Uterus (tissue), 4 donors: ENCODE data around the gene CLIC3. TPM values are rescaled to one million over a fixed set of nuclear protein-coding genes. Genes with fewer than 3 reads are reported as not detected.

ENCODE experiments used
- DNase-seq, 2 donors: peaks; one replicate each; pipeline ENCODE4 v3.0.0-alpha.2; 2019 to 2020
- H3K27ac ChIP-seq, 2 donors: fragments of 200-600 bp; sonication (generic); 1 replicate in 1 of 2; 2 replicates in 1 of 2; pipeline ENCODE4 v1.5.1; 2016 to 2018
- H3K27me3 ChIP-seq, 2 donors: fragments of 200-600 bp; sonication (generic); one replicate each; pipeline ENCODE4 v1.5.1; 2018 to 2019; ENCODE audit warnings: control low read depth in 1 of 2
- H3K36me3 ChIP-seq, 2 donors: fragments of 200-600 bp; sonication (generic); one replicate each; pipeline ENCODE4 v1.5.1; 2019; ENCODE audit warnings: control low read depth in 1 of 2
- H3K4me1 ChIP-seq, 2 donors: fragments of 200-600 bp; sonication (generic); one replicate each; pipeline ENCODE4 v1.5.1; 2018 to 2019; ENCODE audit warnings: control low read depth in 1 of 2
- H3K4me3 ChIP-seq, 2 donors: fragments of 200-600 bp; sonication (generic); 1 replicate in 1 of 2; 2 replicates in 1 of 2; pipeline ENCODE4 v1.5.1; 2018 to 2019; ENCODE audit warnings: mild to moderate bottlenecking in 1 of 2
- H3K9me3 ChIP-seq, 2 donors: fragments of 200-600 bp; sonication (generic); one replicate each; pipeline ENCODE4 v1.5.1; 2019; ENCODE audit warnings: control low read depth in 1 of 2
- CTCF ChIP-seq, 4 experiments: fragments of 200-600 bp in 2 of 4; fragments of 450-650 bp in 2 of 4; sonication (generic) in 2 of 4; IDR thresholded peaks; one replicate each; pipeline ENCODE4 v1.5.1; 2016 to 2019; ENCODE audit warnings: antibody characterized with exemption in 4 of 4, mild to moderate bottlenecking in 2 of 4, moderate library complexity in 1 of 4
- POLR2A ChIP-seq, 2 donors: fragments of 450-650 bp; IDR thresholded peaks; one replicate each; pipeline ENCODE4 v1.6.1; 2016; ENCODE audit warnings: antibody characterized with exemption in 2 of 2, mild to moderate bottlenecking in 1 of 2, moderate library complexity in 1 of 2
- intact Hi-C: fragments of 100-400 bp; cut with DNase I; formaldehyde crosslinking; loops from one replicate; pipeline ENCODE4 v1.15.1; 2023; ENCODE audit warnings: low total_unique reads
- total RNA-seq, 4 donors: library from RNA; depleted of rRNA in 3 of 4; stranded (reverse); fragments of >200 nt in 3 of 4; gene quantifications; one replicate each; pipeline versions ENCODE4 v1.1.0 to v1.2.4, GENCODE V29; 2014 to 2023
- donor health status: DM: yes; HTN: yes; CAD: no.

Gene CLIC3
- total RNA-seq, 4 donors from 2014 or later = 1.5 TPM; not detected in 2

GRCh38 chr9:136970361-136970760 lies 26.0 kb downstream of the CLIC3 start:
- H3K36me3 ChIP-seq = no peaks in the 10 kb centered on the region
- no peaks in the 10 kb centered on the region for H3K9me3 ChIP-seq
- H3K27me3 ChIP-seq = no peaks in the 10 kb centered on the region
- H3K4me1 ChIP-seq = no peaks in the 10 kb centered on the region
- no peak overlapping the region for H3K27ac ChIP-seq
- H3K4me3 ChIP-seq = no peak overlapping the region
- no peak for DNase-seq
- no peak for TF ChIP-seq POLR2A (IDR thresholded peaks at IDR 0.05)
- no peak for TF ChIP-seq CTCF (IDR thresholded peaks at IDR 0.05)
- intact Hi-C loops = no loop called here

GRCh38 chr9:136969774-136970173 lies 26.6 kb downstream of the CLIC3 start:
- Histone ChIP-seq H3K36me3 (no peaks in the 10 kb centered on the region), H3K27ac (no peak overlapping the region), H3K27me3 (no peaks in the 10 kb centered on the region), H3K9me3 (no peaks in the 10 kb centered on the region), H3K4me3 (no peak overlapping the region), H3K4me1 (no peaks in the 10 kb centered on the region)
- DNase-seq = no peak
- intact Hi-C loops = no loop called here
- TF ChIP-seq POLR2A (IDR thresholded peaks at IDR 0.05) (no peak), CTCF (IDR thresholded peaks at IDR 0.05) (no peak)

- H3K27ac ChIP-seq = no peak overlapping the region
- DNase-seq = no peak
- no peak overlapping the region for H3K4me3 ChIP-seq
- no peaks in the 10 kb centered on the region for H3K36me3 ChIP-seq
- no peaks in the 10 kb centered on the region for H3K4me1 ChIP-seq
- intact Hi-C loops = no loop called here
- TF ChIP-seq CTCF (IDR thresholded peaks at IDR 0.05) (no peak), POLR2A (IDR thresholded peaks at IDR 0.05) (no peak)
- H3K27me3 ChIP-seq = no peaks in the 10 kb centered on the region
- H3K9me3 ChIP-seq = no peaks in the 10 kb centered on the region
These were observed 27.2 kb downstream of the CLIC3 start for GRCh38 chr9:136969150-136969549.

- intact Hi-C loops = no loop called here
- no peak for TF ChIP-seq POLR2A (IDR thresholded peaks at IDR 0.05)
- TF ChIP-seq CTCF (IDR thresholded peaks at IDR 0.05) = no peak
- Histone ChIP-seq H3K4me3 (no peak overlapping the region), H3K36me3 (no peaks in the 10 kb centered on the region), H3K4me1 (no peaks in the 10 kb centered on the region), H3K27ac (no peak overlapping the region), H3K9me3 (no peaks in the 10 kb centered on the region), H3K27me3 (no peaks in the 10 kb centered on the region)
- DNase-seq = no peak
These were observed 27.8 kb downstream of the CLIC3 start for GRCh38 chr9:136968333-136969127.

- intact Hi-C loops = no loop called here
- no peak overlapping the region for H3K4me3 ChIP-seq
- no peaks in the 10 kb centered on the region for H3K36me3 ChIP-seq
- H3K4me1 ChIP-seq = no peaks in the 10 kb centered on the region
- H3K27me3 ChIP-seq = no peaks in the 10 kb centered on the region
- no peaks in the 10 kb centered on the region for H3K9me3 ChIP-seq
- TF ChIP-seq CTCF (IDR thresholded peaks at IDR 0.05) = no peak
- no peak for TF ChIP-seq POLR2A (IDR thresholded peaks at IDR 0.05)
- DNase-seq = no peak
- no peak overlapping the region for H3K27ac ChIP-seq
These were observed 30.4 kb downstream of the CLIC3 start for GRCh38 chr9:136965771-136966484.
